SK-N-SH treated with all-trans-retinoic acid at 6 μM for 48 hours (cell line): ENCODE data around the gene TM9SF2.

Experiments
- ATAC-seq: fragments of 200-7000 bp; cut with Tn5 transposase; 3 replicates; pipeline ENCODE4 v1.9.1; 2020; ENCODE audit warnings: mild to moderate bottlenecking, moderate library complexity
- ARNTL ChIP-seq: fragments of 450-650 bp; formaldehyde crosslinking; IDR thresholded peaks from 2 replicates; pipeline ENCODE4 v1.5.0; 2020; ENCODE audit warnings: low read depth, mild to moderate bottlenecking, moderate library complexity, borderline replicate concordance
- BACH2 ChIP-seq: fragments of 250-450 bp; sonication (Bioruptor Pico); IDR thresholded peaks from 2 replicates; pipeline ENCODE4 v1.9.0; 2021; ENCODE audit warnings: mild to moderate bottlenecking, borderline replicate concordance
- CSDC2 ChIP-seq: fragments of 250-450 bp; sonication (Bioruptor Pico); IDR thresholded peaks from 2 replicates; pipeline ENCODE4 v1.5.0; 2020; ENCODE audit warnings: mild to moderate bottlenecking, moderate library complexity
- ESRRG ChIP-seq: fragments of 250-450 bp; sonication (Bioruptor Pico); IDR thresholded peaks from 2 replicates; pipeline ENCODE4 v1.6.1; 2021; ENCODE audit warnings: mild to moderate bottlenecking
- ISL1 ChIP-seq: fragments of 250-450 bp; sonication (Bioruptor Pico); IDR thresholded peaks from 2 replicates; pipeline ENCODE4 v2.1.2; 2022; ENCODE audit warnings: mild to moderate bottlenecking, moderate library complexity
- OSR1 ChIP-seq: fragments of 250-450 bp; sonication (Bioruptor Pico); IDR thresholded peaks from 2 replicates; pipeline ENCODE4 v1.8.0; 2022; ENCODE audit warnings: moderate library complexity, mild to moderate bottlenecking, inconsistent platforms
- PATZ1 ChIP-seq: fragments of 250-450 bp; sonication (Bioruptor Pico); IDR thresholded peaks from 2 replicates; pipeline ENCODE4 v1.8.0; 2020; ENCODE audit warnings: mild to moderate bottlenecking, moderate library complexity, borderline replicate concordance
- PPARA ChIP-seq: fragments of 250-450 bp; sonication (Bioruptor Pico); IDR thresholded peaks from 2 replicates; pipeline ENCODE4 v1.5.0; 2020; ENCODE audit warnings: mild to moderate bottlenecking, borderline replicate concordance
- RARB ChIP-seq: fragments of 250-450 bp; sonication (Bioruptor Pico); IDR thresholded peaks from 2 replicates; pipeline ENCODE4 v1.8.0; 2021; ENCODE audit warnings: mild to moderate bottlenecking, moderate library complexity
- TCF4 ChIP-seq: fragments of 250-450 bp; sonication (Bioruptor Pico); IDR thresholded peaks from 2 replicates; pipeline ENCODE4 v1.8.0; 2021; ENCODE audit warnings: mild to moderate bottlenecking, moderate library complexity, borderline replicate concordance
- TOX ChIP-seq: fragments of 250-450 bp; sonication (Bioruptor Pico); IDR thresholded peaks from 2 replicates; pipeline ENCODE4 v1.8.0; 2021; ENCODE audit warnings: mild to moderate bottlenecking, moderate library complexity, borderline replicate concordance
- TSHZ2 ChIP-seq: fragments of 250-450 bp; sonication (Bioruptor Pico); IDR thresholded peaks from 2 replicates; pipeline ENCODE4 v1.5.0; 2020; ENCODE audit warnings: mild to moderate bottlenecking, moderate library complexity
- ZC3H10 ChIP-seq: fragments of 250-450 bp; sonication (Bioruptor Pico); IDR thresholded peaks from 2 replicates; pipeline ENCODE4 v1.5.1; 2021; ENCODE audit warnings: mild to moderate bottlenecking, moderate library complexity
- ZFP3 ChIP-seq: fragments of 250-450 bp; sonication (Bioruptor Pico); IDR thresholded peaks from 2 replicates; pipeline ENCODE4 v1.5.0; 2020; ENCODE audit warnings: mild to moderate bottlenecking, moderate library complexity
- ZFP30 ChIP-seq: fragments of 450-650 bp; formaldehyde crosslinking; IDR thresholded peaks from 2 replicates; pipeline ENCODE4 v1.5.0; 2022; ENCODE audit warnings: mild to moderate bottlenecking, moderate library complexity
- ZNF565 ChIP-seq: fragments of 450-650 bp; formaldehyde crosslinking; conservative IDR thresholded peaks from 2 replicates; pipeline ENCODE4 v1.5.0; 2020; ENCODE audit warnings: low read depth, mild to moderate bottlenecking, moderate library complexity
- ZNF70 ChIP-seq: fragments of 450-650 bp; formaldehyde crosslinking; IDR thresholded peaks from 2 replicates; pipeline ENCODE4 v1.5.0; 2020; ENCODE audit warnings: mild to moderate bottlenecking, moderate library complexity
- ZNF8 ChIP-seq: fragments of 450-650 bp; formaldehyde crosslinking; IDR thresholded peaks from 2 replicates; pipeline ENCODE4 v1.5.0; 2020; ENCODE audit warnings: mild to moderate bottlenecking, moderate library complexity
- TF ChIP-seq, protein P1 (sequence below): fragments of 250-450 bp; sonication (Bioruptor Pico); IDR thresholded peaks from 2 replicates; pipeline ENCODE4 v1.5.1; 2020; ENCODE audit warnings: low read depth, mild to moderate bottlenecking, moderate library complexity
- TF ChIP-seq, protein P2 (sequence below): fragments of 250-450 bp; sonication (Bioruptor Pico); IDR thresholded peaks from 2 replicates; pipeline ENCODE4 v1.5.1; 2021; ENCODE audit warnings: mild to moderate bottlenecking, moderate library complexity
- TF ChIP-seq, protein P3 (sequence below): fragments of 250-450 bp; sonication (Bioruptor Pico); IDR thresholded peaks from 2 replicates; pipeline ENCODE4 v1.8.0; 2021; ENCODE audit warnings: low read depth, mild to moderate bottlenecking, moderate library complexity, borderline replicate concordance

TM9SF2 gene

DNA sequence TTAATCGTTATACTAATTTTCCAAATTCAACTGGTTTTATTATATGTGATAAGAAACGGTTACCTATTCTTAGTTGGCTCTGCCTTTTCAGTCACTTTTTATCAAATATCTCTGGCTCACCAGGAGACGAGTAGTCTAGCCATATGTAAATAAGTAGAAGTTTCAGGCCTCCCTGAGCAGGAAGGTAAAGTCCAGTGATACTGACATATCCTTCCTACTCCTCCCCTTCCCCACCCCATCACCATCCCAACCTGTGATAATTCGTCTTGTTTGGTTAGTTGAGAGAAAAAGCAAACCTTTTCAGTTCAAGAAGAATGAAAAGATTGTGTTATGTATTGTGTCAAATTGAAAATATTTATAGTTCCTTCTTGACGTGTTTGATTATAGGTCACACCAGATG is 53.9 kb downstream of the TM9SF2 start:
- no peak for ATAC-seq
- TF ChIP-seq ZNF565 (CRISPR knock-in tag) (no peak), OSR1 (CRISPR knock-in tag) (no peak), ISL1 (CRISPR knock-in tag) (no peak), CSDC2 (no peak), ARNTL (CRISPR knock-in tag) (no peak), ZNF70 (no peak), ESRRG (no peak), ZC3H10 (CRISPR knock-in tag) (no peak), ZNF8 (CRISPR knock-in tag) (no peak), TCF4 (CRISPR knock-in tag) (no peak), PATZ1 (CRISPR knock-in tag) (no peak), TOX (CRISPR knock-in tag) (no peak), BACH2 (CRISPR knock-in tag) (no peak), RARB (CRISPR knock-in tag) (no peak), ZFP3 (CRISPR knock-in tag) (no peak)
- TF ChIP-seq, protein P1, sequence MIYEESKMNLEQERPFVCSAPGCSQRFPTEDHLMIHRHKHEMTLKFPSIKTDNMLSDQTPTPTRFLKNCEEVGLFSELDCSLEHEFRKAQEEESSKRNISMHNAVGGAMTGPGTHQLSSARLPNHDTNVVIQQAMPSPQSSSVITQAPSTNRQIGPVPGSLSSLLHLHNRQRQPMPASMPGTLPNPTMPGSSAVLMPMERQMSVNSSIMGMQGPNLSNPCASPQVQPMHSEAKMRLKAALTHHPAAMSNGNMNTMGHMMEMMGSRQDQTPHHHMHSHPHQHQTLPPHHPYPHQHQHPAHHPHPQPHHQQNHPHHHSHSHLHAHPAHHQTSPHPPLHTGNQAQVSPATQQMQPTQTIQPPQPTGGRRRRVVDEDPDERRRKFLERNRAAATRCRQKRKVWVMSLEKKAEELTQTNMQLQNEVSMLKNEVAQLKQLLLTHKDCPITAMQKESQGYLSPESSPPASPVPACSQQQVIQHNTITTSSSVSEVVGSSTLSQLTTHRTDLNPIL (CRISPR knock-in tag): no peak

DNA sequence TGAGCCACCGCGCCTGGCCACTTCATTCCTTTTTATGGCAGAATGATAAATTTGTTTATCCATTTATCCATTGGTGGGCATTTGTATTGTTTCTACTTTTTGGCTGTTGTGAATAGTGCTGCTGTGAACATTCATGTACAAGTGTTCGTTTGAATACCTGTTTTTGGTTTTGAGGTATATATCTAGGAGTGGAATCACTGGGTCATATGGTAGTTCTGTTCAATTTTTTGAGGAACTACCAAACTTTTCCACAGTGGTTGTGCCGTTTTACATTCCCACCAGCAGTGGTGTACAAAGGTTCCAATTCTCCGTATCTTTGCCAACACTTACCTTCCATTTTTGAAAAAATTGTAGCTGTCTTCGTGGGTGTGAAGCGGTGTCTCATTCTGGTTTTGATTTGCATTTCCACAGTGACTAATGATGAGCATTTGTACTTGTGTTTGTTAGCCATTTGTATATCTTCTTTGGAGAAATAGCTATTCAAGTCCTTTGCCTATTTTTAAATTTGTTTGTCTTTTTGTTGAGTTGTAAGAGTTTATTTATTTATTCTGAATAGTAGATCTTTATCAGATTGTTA is 55.7 kb downstream of the TM9SF2 start:
- TF ChIP-seq, protein P2, sequence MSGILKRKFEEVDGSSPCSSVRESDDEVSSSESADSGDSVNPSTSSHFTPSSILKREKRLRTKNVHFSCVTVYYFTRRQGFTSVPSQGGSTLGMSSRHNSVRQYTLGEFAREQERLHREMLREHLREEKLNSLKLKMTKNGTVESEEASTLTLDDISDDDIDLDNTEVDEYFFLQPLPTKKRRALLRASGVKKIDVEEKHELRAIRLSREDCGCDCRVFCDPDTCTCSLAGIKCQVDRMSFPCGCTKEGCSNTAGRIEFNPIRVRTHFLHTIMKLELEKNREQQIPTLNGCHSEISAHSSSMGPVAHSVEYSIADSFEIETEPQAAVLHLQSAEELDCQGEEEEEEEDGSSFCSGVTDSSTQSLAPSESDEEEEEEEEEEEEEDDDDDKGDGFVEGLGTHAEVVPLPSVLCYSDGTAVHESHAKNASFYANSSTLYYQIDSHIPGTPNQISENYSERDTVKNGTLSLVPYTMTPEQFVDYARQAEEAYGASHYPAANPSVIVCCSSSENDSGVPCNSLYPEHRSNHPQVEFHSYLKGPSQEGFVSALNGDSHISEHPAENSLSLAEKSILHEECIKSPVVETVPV: no peak
- TF ChIP-seq ZNF8 (CRISPR knock-in tag) (no peak), PPARA (CRISPR knock-in tag) (no peak), ZFP3 (CRISPR knock-in tag) (no peak), ZFP30 (CRISPR knock-in tag) (no peak), TCF4 (CRISPR knock-in tag) (no peak), TSHZ2 (CRISPR knock-in tag) (no peak), TOX (CRISPR knock-in tag) (no peak), ZNF70 (no peak), BACH2 (CRISPR knock-in tag) (no peak), OSR1 (CRISPR knock-in tag) (no peak)
- ATAC-seq: no peak

DNA sequence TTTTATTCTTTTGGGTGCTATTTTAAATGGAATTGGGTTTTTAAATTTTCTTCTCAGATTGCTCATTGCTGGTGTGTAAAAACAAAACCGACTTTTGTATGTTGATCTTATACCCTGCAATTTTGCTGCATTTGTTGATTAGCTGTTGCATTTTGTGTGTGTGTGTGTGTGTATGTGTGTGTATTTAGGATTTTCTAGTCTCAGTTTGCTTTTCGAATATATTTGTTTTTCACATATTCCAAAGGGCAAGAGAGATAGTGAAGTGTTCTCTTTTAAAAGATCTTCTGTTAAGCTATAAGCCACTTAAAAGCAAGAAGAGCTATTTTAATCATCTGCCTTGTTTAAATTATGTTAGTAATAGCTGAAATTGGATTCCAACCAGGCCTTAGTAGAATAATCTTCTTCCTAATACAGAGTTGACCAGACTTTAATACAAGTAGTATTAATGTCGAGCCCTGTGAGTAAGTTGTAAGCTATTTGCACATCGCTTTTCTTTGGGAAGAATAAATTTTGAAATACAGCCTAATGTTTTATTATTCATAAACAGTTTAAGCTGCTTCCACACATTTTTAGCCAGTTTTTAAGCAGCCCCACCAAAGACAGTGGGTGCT is 57.4 kb downstream of the TM9SF2 start:
- ATAC-seq: no peak
- TF ChIP-seq PPARA (CRISPR knock-in tag) (no peak), RARB (CRISPR knock-in tag) (no peak), ZNF70 (no peak), BACH2 (CRISPR knock-in tag) (no peak), ZNF565 (CRISPR knock-in tag) (no peak), ZNF8 (CRISPR knock-in tag) (no peak), PATZ1 (CRISPR knock-in tag) (no peak)
- TF ChIP-seq, protein P2: no peak
- TF ChIP-seq, protein P1 (CRISPR knock-in tag): no peak
- TF ChIP-seq, protein P3, sequence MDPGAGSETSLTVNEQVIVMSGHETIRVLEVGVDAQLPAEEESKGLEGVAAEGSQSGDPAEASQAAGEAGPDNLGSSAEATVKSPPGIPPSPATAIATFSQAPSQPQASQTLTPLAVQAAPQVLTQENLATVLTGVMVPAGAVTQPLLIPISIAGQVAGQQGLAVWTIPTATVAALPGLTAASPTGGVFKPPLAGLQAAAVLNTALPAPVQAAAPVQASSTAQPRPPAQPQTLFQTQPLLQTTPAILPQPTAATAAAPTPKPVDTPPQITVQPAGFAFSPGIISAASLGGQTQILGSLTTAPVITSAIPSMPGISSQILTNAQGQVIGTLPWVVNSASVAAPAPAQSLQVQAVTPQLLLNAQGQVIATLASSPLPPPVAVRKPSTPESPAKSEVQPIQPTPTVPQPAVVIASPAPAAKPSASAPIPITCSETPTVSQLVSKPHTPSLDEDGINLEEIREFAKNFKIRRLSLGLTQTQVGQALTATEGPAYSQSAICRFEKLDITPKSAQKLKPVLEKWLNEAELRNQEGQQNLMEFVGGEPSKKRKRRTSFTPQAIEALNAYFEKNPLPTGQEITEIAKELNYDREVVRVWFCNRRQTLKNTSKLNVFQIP (CRISPR knock-in tag): no peak
